ENCODE data around the gene ZNF496.

Gene ZNF496

GRCh38 chr1:247337250-247337746 is 5.6 kb upstream of the ZNF496 start:
- H3K27ac ChIP-seq: no peak overlapping the region
- TF ChIP-seq CTCF (IDR thresholded peaks at IDR 0.05): no peak
- no peak for TF ChIP-seq ZFX (IDR thresholded peaks at IDR 0.05; ENCODE audit: borderline replicate concordance)

DNA sequence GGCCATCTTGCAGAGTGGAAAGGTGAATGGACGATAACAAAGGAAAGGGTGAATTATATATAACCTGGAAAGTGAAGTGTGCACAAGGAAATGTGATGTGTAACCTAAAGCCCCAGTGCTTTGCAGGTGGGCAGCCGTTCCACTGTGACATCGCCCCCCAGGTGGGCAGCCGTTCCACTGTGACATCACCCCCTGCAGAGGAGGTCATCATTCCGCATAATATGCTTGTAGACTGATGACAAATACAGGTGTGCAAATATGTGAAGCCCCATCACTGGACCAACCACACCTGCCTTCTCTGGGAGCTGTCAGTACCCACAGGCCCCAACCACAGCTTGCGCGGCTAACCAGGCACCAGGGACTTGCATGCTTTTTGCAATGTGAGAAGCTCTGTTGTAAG is 4.7 kb upstream of the ZNF496 start:
- no peak for TF ChIP-seq ZFX (IDR thresholded peaks at IDR 0.05; ENCODE audit: borderline replicate concordance)
- TF ChIP-seq CTCF (IDR thresholded peaks at IDR 0.05): no peak
- no peak overlapping the region for H3K27ac ChIP-seq

DNA sequence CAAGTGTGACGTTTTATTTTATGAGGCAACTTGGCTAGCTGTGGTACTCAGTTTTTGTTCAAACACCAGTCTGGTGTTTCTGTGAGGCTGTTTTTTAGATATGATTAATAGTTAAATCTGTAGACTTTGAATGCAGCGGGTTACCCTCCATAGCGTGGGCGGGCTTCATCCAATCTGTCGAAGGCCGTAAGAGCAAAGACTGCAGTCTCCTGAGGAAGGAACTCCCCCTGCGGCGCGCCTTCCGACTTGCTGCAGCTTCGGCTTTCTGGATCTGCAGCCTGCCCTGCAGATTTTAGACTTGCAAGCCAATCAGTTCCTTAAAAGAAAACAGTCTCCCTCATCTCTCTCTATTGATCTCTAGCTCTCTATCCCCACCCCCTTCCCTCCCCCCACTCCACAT is 4.2 kb upstream of the ZNF496 start:
- TF ChIP-seq CTCF (IDR thresholded peaks at IDR 0.05) (no peak), ZFX (IDR thresholded peaks at IDR 0.05; ENCODE audit: borderline replicate concordance) (no peak)
- no peak overlapping the region for H3K27ac ChIP-seq

DNA sequence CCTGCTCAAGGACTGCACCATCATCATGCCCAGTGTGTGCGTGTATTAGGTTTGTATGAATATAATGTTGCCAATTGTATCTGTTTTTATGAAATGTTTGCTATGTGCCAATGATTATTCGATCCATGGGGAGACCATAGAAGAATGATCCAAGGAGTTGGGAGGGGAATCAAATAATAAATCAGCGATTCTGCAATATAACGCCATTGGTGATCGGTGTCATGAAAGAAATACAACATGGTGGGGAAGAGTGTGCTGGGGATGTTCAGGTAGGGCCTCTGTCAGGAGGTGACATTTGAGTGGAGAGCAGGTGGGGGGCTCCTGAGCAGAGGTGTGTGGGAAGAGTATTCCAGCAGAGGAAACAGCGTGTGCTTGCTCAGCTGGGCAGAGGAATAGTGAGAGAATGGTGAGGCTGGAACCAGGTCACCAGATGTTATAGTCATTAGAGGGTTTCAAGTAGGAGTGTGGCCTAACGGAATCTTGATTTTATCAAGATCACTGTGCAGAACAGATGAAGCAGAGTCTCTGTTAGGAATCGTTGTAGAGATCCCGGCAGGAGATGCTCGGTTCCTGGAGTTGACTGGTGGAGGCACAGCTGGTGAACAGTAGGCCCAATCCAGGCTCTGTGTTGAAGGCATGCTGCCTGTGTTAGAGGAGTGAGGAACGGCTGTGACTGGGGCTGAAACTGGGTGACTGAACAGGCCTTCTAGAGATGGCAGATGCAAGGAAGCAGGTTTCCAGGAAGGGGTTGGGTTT is 2.9 kb upstream of the ZNF496 start:
- no peak overlapping the region for H3K27ac ChIP-seq
- no peak for TF ChIP-seq ZFX (IDR thresholded peaks at IDR 0.05; ENCODE audit: borderline replicate concordance)
- TF ChIP-seq CTCF (IDR thresholded peaks at IDR 0.05): no peak

DNA sequence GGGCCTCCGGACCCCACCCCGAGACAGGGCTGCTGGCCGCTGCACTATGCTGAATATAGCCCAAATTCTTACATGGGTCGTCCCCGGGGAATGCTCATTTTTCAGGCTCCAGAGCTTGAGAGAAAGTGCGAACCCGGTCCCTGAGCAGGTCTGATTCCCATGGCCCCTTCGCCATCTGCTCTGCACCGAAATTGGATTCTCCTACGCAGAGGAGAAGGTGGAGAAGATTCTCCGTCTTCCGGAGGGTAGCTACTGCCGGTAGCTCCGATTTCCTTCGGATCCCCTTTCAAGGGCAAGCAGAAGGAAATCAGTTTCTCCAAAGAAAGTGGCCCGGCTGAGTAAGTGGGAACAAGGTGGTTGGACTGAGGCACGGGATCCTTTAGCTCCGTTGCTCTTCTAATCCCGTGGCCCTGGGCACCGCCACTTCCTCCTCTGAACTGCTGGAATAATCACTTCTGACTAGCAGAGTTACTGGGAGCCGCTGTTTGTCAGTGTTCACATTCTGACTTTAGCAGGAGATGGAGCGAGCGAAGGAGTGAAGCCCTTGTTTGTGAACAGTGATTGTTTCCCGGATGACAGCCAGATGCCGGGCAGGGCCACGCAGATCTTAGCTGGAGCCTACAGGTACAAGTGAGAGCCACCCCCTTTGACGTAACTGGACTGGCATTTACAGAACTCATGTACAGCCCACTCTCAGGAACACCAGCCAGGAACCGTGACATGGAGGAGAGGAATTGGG is 1.1 kb upstream of the ZNF496 start:
- H3K27ac ChIP-seq: no peak overlapping the region

GRCh38 chr1:247332215-247332622 is 552 bp upstream of the ZNF496 start:
- no peak for TF ChIP-seq CTCF (IDR thresholded peaks at IDR 0.05)
- TF ChIP-seq ZFX (IDR thresholded peaks at IDR 0.05; ENCODE audit: borderline replicate concordance): no peak
- no peak overlapping the region for H3K27ac ChIP-seq

More for the DNA sequence above, 1.1 kb upstream of the ZNF496 start:
- TF ChIP-seq ZFX (IDR thresholded peaks at IDR 0.05; ENCODE audit: borderline replicate concordance) (no peak), CTCF (IDR thresholded peaks at IDR 0.05) (no peak)

DNA sequence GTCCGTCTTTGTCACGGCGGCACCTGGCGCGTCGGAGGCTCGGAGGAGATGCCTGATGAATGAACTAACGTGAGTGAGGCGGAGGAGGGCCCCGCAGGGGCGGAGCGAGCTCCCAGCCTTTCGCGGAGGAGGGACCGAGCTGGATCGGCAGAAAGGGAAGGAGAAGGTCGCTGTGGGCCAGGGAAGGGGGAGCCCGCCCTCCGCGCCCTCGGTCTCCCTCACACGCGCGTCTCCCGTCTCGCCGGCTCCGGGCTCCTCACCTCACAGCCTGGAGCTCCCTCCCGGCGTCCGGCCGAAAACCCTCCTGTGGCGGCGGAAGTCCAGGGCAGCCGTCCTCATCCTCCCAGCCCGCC is 519 bp downstream of the ZNF496 start:
- no peak for TF ChIP-seq CTCF (IDR thresholded peaks at IDR 0.05)
- no peak for TF ChIP-seq ZFX (IDR thresholded peaks at IDR 0.05; ENCODE audit: borderline replicate concordance)
- peak overlapping the region; percentile 71 for H3K27ac ChIP-seq
